HepG2 (cell line): ENCODE measurements around the gene ORMDL2. TPM values are rescaled to one million over a fixed set of nuclear protein-coding genes. Genes with fewer than 3 reads are reported as not detected.

Experiments used
- CENPT ChIP-seq: sonication (generic); formaldehyde crosslinking; IDR thresholded peaks from 2 replicates; pipeline ENCODE4 v1.8.0; 2022; ENCODE audit warnings: low read depth, mild to moderate bottlenecking, moderate library complexity, missing genetic modification reagents
- FOSL2 ChIP-seq: sonication (generic); formaldehyde crosslinking; IDR thresholded peaks from 2 replicates; pipeline ENCODE4 v1.4.0; 2020; ENCODE audit warnings: missing genetic modification reagents
- GZF1 ChIP-seq: sonication (generic); formaldehyde crosslinking; IDR thresholded peaks from 2 replicates; pipeline ENCODE4 v1.5.1; 2020; ENCODE audit warnings: mild to moderate bottlenecking, missing genetic modification reagents
- NCOA2 ChIP-seq: sonication (generic); formaldehyde crosslinking; IDR thresholded peaks from 2 replicates; pipeline ENCODE4 v1.8.0; 2022; ENCODE audit warnings: inconsistent platforms
- NCOA5 ChIP-seq: sonication (generic); formaldehyde crosslinking; IDR thresholded peaks from 2 replicates; pipeline ENCODE4 v1.4.0; 2020; ENCODE audit warnings: missing genetic modification reagents
- NR2F2 ChIP-seq: IDR thresholded peaks from 2 replicates; pipeline ENCODE4 v1.6.1; 2012; ENCODE audit warnings: low read depth, inconsistent platforms, borderline replicate concordance
- RFX1 ChIP-seq: fragments of 450-650 bp; IDR thresholded peaks from 2 replicates; pipeline ENCODE4 v1.6.1; 2017
- RORA ChIP-seq: sonication (generic); formaldehyde crosslinking; IDR thresholded peaks from 2 replicates; pipeline ENCODE4 v1.5.0; 2020; ENCODE audit warnings: mild to moderate bottlenecking, missing genetic modification reagents, moderate library complexity
- SMYD3 ChIP-seq: sonication (generic); formaldehyde crosslinking; IDR thresholded peaks from 2 replicates; pipeline ENCODE4 v1.8.1; 2023; ENCODE audit warnings: mild to moderate bottlenecking, missing genetic modification reagents
- SYNCRIP ChIP-seq: fragments of 200-400 bp; formaldehyde crosslinking; IDR thresholded peaks from 2 replicates; pipeline ENCODE4 v1.6.1; 2018; ENCODE audit warnings: mild to moderate bottlenecking, low read depth, low read length; ENCODE audit not compliant: insufficient read depth
- TEF ChIP-seq: sonication (generic); formaldehyde crosslinking; IDR thresholded peaks from 2 replicates; pipeline ENCODE4 v1.5.0; 2020; ENCODE audit warnings: missing genetic modification reagents
- ZBTB34 ChIP-seq: sonication (generic); formaldehyde crosslinking; IDR thresholded peaks from 2 replicates; pipeline ENCODE4 v1.8.0; 2022; ENCODE audit warnings: mild to moderate bottlenecking, missing genetic modification reagents
- ZZZ3 ChIP-seq: sonication (generic); formaldehyde crosslinking; IDR thresholded peaks from 2 replicates; pipeline ENCODE4 v1.4.0; 2020; ENCODE audit warnings: missing genetic modification reagents, mild to moderate bottlenecking, borderline replicate concordance
- polyA plus RNA-seq, 8 experiments: library from polyadenylated mRNA; depleted of rRNA in 3 of 8; stranded (reverse) in 7 of 8; unstranded in 1 of 8; fragments of >200 nt; fragmentation: Illumina TruSeq in 4 of 8; extraction: Trizol in 4 of 8; gene quantifications; 2 replicates each; pipeline versions ENCODE4 v1.2.1 to v1.2.3, GENCODE V29; 2011 to 2016; ENCODE audit warnings: low read depth in 4 of 8, missing spikeins in 1 of 8, mixed read lengths in 1 of 8; ENCODE audit not compliant: insufficient read depth in 1 of 8
- total RNA-seq, 5 experiments: library from RNA; depleted of rRNA; stranded (reverse); fragments of >200 nt; fragmentation: Illumina TruSeq; extraction: Trizol; gene quantifications; 2 replicates each; pipeline ENCODE4 v1.2.3, GENCODE V29; 2016; ENCODE audit warnings: low read depth in 1 of 5
- TF ChIP-seq, protein P1 (sequence below): sonication (generic); formaldehyde crosslinking; IDR thresholded peaks from 2 replicates; pipeline ENCODE4 v1.8.1; 2023; ENCODE audit warnings: mild to moderate bottlenecking, moderate library complexity, missing genetic modification reagents
- TF ChIP-seq, protein P2 (sequence below): sonication (generic); formaldehyde crosslinking; IDR thresholded peaks from 2 replicates; pipeline ENCODE4 v1.5.0; 2020; ENCODE audit warnings: missing genetic modification reagents
- TF ChIP-seq, protein P3 (sequence below): sonication (generic); formaldehyde crosslinking; IDR thresholded peaks from 2 replicates; pipeline ENCODE4 v1.5.1; 2020; ENCODE audit warnings: mild to moderate bottlenecking, missing genetic modification reagents, borderline replicate concordance
- TF ChIP-seq, protein P4 (sequence below): sonication (generic); formaldehyde crosslinking; IDR thresholded peaks from 2 replicates; pipeline ENCODE4 v1.8.1; 2023; ENCODE audit warnings: mild to moderate bottlenecking, missing genetic modification reagents
- TF ChIP-seq, protein P5 (sequence below): fragments of 450-650 bp; IDR thresholded peaks from 2 replicates; pipeline ENCODE4 v1.6.1; 2017
- TF ChIP-seq, protein P6 (sequence below): sonication (generic); formaldehyde crosslinking; conservative IDR thresholded peaks from 2 replicates; pipeline ENCODE4 v1.8.0; 2022; ENCODE audit warnings: low read depth, missing genetic modification reagents

The ORMDL2 gene
- total and polyA plus RNA-seq, 2 of the 13 experiments (the other 11 are each of a cell fraction or from before 2014, with no cell fraction given), result 24.0 to 28.6 TPM

GRCh38 chr12:55817345-55818139 lies at the start of gene ORMDL2, which contains the start of gene SARNP (continued):
- TF ChIP-seq, protein P1, sequence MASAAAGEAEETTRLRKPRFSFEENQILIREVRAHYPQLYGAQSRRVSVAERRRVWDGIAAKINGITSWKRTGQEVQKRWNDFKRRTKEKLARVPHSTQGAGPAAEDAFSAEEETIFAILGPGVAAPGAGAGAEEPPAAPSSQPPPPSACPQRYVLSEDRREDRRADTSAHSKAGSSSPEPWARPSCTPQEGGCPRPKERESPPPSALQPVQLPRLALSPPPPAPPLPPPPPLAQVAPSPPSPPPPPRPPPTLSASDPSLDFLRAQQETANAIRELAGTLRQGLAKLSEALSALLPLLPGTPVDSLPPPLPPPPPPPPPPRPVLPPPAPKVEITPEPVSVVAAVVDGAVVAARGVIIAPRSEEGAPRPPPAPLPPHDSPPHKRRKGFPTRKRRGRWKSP, result no peak
- TF ChIP-seq RORA (CRISPR knock-in tag), result no peak
- TF ChIP-seq ZZZ3 (CRISPR knock-in tag), result no peak; the same call in 1 of the 2 replicates
- TF ChIP-seq TEF (CRISPR knock-in tag), result no peak
- TF ChIP-seq, protein P2, sequence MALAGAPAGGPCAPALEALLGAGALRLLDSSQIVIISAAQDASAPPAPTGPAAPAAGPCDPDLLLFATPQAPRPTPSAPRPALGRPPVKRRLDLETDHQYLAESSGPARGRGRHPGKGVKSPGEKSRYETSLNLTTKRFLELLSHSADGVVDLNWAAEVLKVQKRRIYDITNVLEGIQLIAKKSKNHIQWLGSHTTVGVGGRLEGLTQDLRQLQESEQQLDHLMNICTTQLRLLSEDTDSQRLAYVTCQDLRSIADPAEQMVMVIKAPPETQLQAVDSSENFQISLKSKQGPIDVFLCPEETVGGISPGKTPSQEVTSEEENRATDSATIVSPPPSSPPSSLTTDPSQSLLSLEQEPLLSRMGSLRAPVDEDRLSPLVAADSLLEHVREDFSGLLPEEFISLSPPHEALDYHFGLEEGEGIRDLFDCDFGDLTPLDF, result peak; percentile 89; the same call in 1 of the 2 replicates
- TF ChIP-seq, protein P3, sequence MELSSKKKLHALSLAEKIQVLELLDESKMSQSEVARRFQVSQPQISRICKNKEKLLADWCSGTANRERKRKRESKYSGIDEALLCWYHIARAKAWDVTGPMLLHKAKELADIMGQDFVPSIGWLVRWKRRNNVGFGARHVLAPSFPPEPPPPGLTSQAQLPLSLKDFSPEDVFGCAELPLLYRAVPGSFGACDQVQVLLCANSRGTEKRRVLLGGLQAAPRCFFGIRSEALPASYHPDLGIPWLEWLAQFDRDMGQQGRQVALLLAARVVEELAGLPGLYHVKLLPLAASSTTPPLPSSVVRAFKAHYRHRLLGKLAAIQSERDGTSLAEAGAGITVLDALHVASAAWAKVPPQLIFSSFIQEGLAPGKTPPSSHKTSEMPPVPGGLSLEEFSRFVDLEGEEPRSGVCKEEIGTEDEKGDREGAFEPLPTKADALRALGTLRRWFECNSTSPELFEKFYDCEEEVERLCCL, result 0 out of 2 replicates have a peak, but pooled peaks have one; percentile 60
- no peak; the same call in 1 of the 2 replicates for TF ChIP-seq RFX1
- TF ChIP-seq, protein P4, sequence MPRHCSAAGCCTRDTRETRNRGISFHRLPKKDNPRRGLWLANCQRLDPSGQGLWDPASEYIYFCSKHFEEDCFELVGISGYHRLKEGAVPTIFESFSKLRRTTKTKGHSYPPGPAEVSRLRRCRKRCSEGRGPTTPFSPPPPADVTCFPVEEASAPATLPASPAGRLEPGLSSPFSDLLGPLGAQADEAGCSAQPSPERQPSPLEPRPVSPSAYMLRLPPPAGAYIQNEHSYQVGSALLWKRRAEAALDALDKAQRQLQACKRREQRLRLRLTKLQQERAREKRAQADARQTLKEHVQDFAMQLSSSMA (CRISPR knock-in tag), result no peak
- TF ChIP-seq ZBTB34 (CRISPR knock-in tag), result no peak
- no peak for TF ChIP-seq SYNCRIP
- TF ChIP-seq SMYD3 (CRISPR knock-in tag), result no peak
- no peak; the same call in 1 of the 2 replicates for TF ChIP-seq FOSL2 (CRISPR knock-in tag)
- TF ChIP-seq, protein P5, sequence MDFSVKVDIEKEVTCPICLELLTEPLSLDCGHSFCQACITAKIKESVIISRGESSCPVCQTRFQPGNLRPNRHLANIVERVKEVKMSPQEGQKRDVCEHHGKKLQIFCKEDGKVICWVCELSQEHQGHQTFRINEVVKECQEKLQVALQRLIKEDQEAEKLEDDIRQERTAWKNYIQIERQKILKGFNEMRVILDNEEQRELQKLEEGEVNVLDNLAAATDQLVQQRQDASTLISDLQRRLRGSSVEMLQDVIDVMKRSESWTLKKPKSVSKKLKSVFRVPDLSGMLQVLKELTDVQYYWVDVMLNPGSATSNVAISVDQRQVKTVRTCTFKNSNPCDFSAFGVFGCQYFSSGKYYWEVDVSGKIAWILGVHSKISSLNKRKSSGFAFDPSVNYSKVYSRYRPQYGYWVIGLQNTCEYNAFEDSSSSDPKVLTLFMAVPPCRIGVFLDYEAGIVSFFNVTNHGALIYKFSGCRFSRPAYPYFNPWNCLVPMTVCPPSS, result no peak
- no peak for TF ChIP-seq CENPT (CRISPR knock-in tag)
- peak; percentile 39 for TF ChIP-seq NCOA2 (CRISPR knock-in tag)
- TF ChIP-seq, protein P6, sequence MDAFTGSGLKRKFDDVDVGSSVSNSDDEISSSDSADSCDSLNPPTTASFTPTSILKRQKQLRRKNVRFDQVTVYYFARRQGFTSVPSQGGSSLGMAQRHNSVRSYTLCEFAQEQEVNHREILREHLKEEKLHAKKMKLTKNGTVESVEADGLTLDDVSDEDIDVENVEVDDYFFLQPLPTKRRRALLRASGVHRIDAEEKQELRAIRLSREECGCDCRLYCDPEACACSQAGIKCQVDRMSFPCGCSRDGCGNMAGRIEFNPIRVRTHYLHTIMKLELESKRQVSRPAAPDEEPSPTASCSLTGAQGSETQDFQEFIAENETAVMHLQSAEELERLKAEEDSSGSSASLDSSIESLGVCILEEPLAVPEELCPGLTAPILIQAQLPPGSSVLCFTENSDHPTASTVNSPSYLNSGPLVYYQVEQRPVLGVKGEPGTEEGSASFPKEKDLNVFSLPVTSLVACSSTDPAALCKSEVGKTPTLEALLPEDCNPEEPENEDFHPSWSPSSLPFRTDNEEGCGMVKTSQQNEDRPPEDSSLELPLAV, result peak; percentile 8; the same call in 1 of the 2 replicates
- no peak for TF ChIP-seq NR2F2
- TF ChIP-seq GZF1 (CRISPR knock-in tag), result no peak
- TF ChIP-seq NCOA5 (CRISPR knock-in tag), result no peak
